ENCODE data around the gene DEPDC1B. TPM values are rescaled to one million over a fixed set of nuclear protein-coding genes. Genes with fewer than 3 reads are reported as not detected.
"Not testable (repeated sequence)": the region's sequence is repeated elsewhere in the genome, so short reads cannot be mapped to it uniquely, and the experiment has no call there.

Gene DEPDC1B
- total RNA-seq, 2 donors from 2014 or later = 40.4 to 40.8 TPM

DNA sequence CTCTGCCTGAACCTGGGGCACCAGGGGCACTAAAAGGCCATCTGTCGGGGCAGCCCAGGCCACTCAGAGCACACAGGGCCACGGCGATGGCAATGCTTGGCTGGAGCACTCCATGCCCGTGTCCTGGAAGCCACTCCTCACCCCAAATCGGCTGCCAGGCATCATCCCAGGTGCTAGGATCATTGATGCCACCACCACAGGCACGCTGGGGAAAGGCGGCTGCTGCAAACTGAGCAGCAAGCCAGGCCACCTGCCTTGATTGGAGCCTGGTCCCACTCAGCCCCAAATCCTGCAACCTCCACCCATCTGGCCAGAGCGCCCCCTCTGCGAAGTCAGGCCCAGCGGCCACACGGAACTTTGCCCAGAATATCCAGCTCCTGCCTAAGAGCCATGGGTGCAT lies 67.8 kb downstream of the DEPDC1B start:
- Mint-ChIP-seq H3K9me3 (no peaks in the 10 kb centered on the region), H3K36me3 (peaks cover 6 to 26% of the 10 kb centered on the region in 2 donors), H3K27ac (no peak overlapping the region)
- ATAC-seq = no peak
- DNase-seq (ENCODE audit: low spot score in 2 of 2) = no peak

GRCh38 chr5:60630836-60631235 lies 69.1 kb downstream of the DEPDC1B start:
- H3K36me3 Mint-ChIP-seq = peaks cover 6 to 19% of the 10 kb centered on the region in 2 donors
- H3K9me3 Mint-ChIP-seq = no peaks in the 10 kb centered on the region
- no peak for DNase-seq (ENCODE audit: low spot score in 2 of 2)
- H3K27ac Mint-ChIP-seq = no peak overlapping the region
- ATAC-seq = no peak

DNA sequence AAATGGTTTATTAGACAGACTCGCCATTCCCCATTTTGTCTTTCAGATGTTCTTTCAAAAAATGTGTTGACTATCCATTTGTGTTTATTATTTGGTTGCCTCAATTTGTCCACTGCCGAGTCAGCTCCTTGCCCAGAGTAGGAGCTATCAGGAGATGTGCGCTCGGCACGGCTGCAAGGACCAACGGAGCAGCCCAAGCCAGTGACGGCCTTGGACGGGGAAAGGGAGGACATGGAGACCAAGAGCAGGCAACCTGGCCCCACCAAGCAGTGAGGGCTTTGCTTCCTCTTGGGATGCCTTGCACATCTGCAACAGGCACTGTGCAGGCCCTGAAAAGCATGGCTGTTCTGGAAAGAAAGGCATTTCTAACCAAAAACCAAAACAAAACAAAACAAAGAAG lies 69.8 kb downstream of the DEPDC1B start:
- Mint-ChIP-seq H3K27ac (no peak overlapping the region), H3K36me3 (peaks cover 6 to 17% of the 10 kb centered on the region in 2 donors), H3K9me3 (no peaks in the 10 kb centered on the region)
- no peak for DNase-seq (ENCODE audit: low spot score in 2 of 2)
- no peak for ATAC-seq

DNA sequence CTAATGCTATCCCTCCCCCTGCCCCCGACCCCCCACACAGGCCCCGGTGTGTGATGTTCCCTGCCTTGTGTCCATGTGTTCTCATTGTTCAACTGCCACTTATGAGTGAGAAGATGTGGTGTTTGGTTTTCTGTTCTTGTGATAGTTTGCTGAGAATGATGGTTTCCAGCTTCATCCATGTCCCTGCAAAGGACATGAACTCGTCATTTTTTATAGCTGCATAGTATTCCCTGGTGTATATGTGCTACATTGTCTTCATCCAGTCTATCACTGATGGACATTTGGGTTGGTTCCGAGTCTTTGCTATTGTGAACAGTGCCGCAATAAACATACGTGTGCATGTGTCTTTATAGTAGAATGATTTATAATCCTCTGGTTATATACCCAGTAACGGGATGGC lies 75.1 kb downstream of the DEPDC1B start:
- not testable (repeated sequence) for ATAC-seq; H3K36me3 Mint-ChIP-seq; H3K27ac Mint-ChIP-seq; H3K9me3 Mint-ChIP-seq; DNase-seq (ENCODE audit: low spot score in 2 of 2)

- H3K36me3 Mint-ChIP-seq; DNase-seq (ENCODE audit: low spot score in 2 of 2); ATAC-seq; H3K27ac Mint-ChIP-seq; H3K9me3 Mint-ChIP-seq: not testable (repeated sequence)
Measured at GRCh38 chr5:60620752-60621151, 79.2 kb downstream of the DEPDC1B start.

DNA sequence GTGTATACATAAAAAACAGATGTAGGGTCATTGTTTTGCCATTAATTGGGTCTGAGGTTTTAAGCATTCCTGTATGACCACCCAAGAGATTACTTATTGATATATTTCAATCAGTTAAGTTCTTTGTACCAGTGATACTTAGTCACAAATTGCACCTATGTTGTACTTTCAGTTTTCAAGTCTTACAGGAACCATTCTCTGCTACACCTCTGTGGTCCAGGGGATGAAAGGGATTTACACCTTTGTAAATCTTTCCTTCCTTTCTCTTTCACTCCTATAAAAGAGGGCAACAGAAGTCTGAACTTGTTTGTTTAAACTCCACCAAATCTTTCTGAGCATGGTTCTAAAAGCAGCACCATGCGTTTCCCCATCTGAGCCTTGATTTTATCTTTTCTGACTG lies 86.1 kb downstream of the DEPDC1B start:
- ATAC-seq (peak in 1 of 2 donors; percentile 77), DNase-seq (ENCODE audit: low spot score in 2 of 2) (no peak)
- Mint-ChIP-seq H3K9me3 (peaks cover 0 to 5% of the 10 kb centered on the region in 2 donors), H3K36me3 (peaks cover 4 to 6% of the 10 kb centered on the region in 2 donors), H3K27ac (no peak overlapping the region)

DNA sequence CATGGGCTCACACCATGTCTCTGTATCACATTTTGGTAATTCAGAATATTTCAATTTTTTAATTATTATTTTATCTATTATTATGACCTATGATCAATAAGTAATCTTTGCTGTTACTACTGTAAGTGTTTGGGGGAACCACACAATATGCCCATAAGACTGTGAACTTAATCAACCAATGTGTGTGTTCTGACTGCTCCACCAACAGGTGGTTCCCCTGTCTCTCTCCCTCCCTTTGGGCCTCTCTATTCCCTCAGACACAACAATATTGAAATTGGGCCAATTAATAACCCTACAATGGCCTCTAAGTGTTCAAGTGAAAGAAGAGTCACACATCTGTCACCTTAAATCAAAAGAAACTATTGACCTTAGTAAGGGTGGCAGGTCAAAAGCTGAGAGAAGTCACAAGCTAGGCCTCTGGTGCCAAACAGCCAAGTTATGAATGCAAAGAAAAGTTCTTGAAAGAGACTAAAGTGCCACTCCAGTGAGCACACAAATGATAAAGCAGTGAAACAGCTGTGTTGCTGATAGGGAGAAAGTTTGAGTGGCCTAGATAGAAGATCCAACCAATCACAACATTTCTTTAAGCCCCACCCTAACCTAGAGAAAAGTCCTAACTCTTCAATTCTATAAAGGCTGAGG lies 88.7 kb downstream of the DEPDC1B start:
- no peak for ATAC-seq
- Mint-ChIP-seq H3K27ac (no peak overlapping the region), H3K36me3 (peaks cover 2 to 4% of the 10 kb centered on the region in 2 donors), H3K9me3 (peaks cover 0 to 2% of the 10 kb centered on the region in 2 donors)
- DNase-seq (ENCODE audit: low spot score in 2 of 2) = no peak

DNA sequence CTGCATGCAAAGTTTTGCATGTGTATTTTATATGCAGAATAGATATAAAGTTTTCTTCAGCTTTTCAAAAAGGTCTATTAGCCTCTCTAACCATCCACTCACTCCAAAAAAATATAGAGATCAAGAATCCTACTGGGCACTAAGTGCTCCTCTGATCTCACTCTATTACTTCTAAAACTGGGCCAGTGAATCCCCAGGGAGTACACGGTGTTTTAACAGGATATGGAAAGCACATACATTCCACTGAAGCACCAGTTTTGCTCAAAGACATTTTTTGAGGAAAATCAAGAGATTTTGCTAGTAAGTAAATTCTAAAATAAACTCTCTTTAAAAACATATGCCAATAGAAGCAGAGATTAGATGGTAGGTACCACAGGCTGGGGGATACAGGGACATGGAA lies 95.2 kb downstream of the DEPDC1B start:
- Mint-ChIP-seq H3K36me3 (no peaks in the 10 kb centered on the region), H3K9me3 (no peaks in the 10 kb centered on the region), H3K27ac (no peak overlapping the region)
- no peak for ATAC-seq
- no peak for DNase-seq (ENCODE audit: low spot score in 2 of 2)

- H3K27ac Mint-ChIP-seq = no peak overlapping the region
- no peak for DNase-seq (ENCODE audit: low spot score in 2 of 2)
- ATAC-seq = no peak
- H3K36me3 Mint-ChIP-seq = peaks cover 0 to 5% of the 10 kb centered on the region in 2 donors
- H3K9me3 Mint-ChIP-seq = peaks cover 0 to 3% of the 10 kb centered on the region in 2 donors
Measured at GRCh38 chr5:60598424-60598823, 101.5 kb downstream of the DEPDC1B start.

- H3K27ac Mint-ChIP-seq = no peak overlapping the region
- peaks cover 0 to 3% of the 10 kb centered on the region in 2 donors for H3K9me3 Mint-ChIP-seq
- ATAC-seq (peak in 1 of 2 donors; percentile 83), DNase-seq (ENCODE audit: low spot score in 2 of 2) (peak in 1 of 2 donors; percentile 16)
- H3K36me3 Mint-ChIP-seq = peaks cover 0 to 5% of the 10 kb centered on the region in 2 donors
Measured at GRCh38 chr5:60597572-60598320, 102.2 kb downstream of the DEPDC1B start.

GRCh38 chr5:60594715-60595477 lies 105.1 kb downstream of the DEPDC1B start:
- Mint-ChIP-seq H3K9me3 (peaks cover under 1 to 5% of the 10 kb centered on the region in 2 donors), H3K36me3 (peaks cover 0 to 5% of the 10 kb centered on the region in 2 donors), H3K27ac (no peak overlapping the region)
- ATAC-seq = no peak
- DNase-seq (ENCODE audit: low spot score in 2 of 2) = no peak

- Mint-ChIP-seq H3K27ac (no peak overlapping the region), H3K9me3 (peaks cover 4 to 8% of the 10 kb centered on the region in 2 donors), H3K36me3 (peaks cover 0 to 3% of the 10 kb centered on the region in 2 donors)
- ATAC-seq (no peak), DNase-seq (ENCODE audit: low spot score in 2 of 2) (no peak)
Measured at GRCh38 chr5:60590172-60590571, 109.8 kb downstream of the DEPDC1B start.

DNA sequence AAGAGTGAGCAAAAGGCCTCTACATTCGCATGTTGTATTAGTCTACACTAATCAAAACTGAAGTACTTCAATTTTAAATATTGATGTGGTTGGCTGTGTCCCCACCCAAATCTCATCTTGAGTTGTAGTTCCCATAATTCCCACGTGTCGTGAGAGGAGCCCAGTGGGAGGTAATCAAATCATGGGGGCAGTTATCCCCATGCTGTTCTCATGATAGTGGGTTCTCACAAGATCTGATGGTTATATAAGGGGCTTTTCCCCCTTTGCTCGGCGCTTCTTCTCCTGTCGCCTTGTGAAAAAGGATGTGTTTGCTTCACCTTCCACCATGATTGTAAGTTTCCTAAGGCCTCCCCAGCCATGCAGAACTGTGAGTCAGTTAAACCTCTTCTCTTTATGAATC lies 112.7 kb downstream of the DEPDC1B start:
- ATAC-seq; H3K27ac Mint-ChIP-seq; H3K9me3 Mint-ChIP-seq; DNase-seq (ENCODE audit: low spot score in 2 of 2); H3K36me3 Mint-ChIP-seq: not testable (repeated sequence)

GRCh38 chr5:60586307-60586901 lies 113.6 kb downstream of the DEPDC1B start:
- DNase-seq (ENCODE audit: low spot score in 2 of 2) (no peak), ATAC-seq (no peak)
- Mint-ChIP-seq H3K36me3 (no peaks in the 10 kb centered on the region), H3K27ac (no peak overlapping the region), H3K9me3 (peaks cover 4 to 5% of the 10 kb centered on the region in 2 donors)

DNA sequence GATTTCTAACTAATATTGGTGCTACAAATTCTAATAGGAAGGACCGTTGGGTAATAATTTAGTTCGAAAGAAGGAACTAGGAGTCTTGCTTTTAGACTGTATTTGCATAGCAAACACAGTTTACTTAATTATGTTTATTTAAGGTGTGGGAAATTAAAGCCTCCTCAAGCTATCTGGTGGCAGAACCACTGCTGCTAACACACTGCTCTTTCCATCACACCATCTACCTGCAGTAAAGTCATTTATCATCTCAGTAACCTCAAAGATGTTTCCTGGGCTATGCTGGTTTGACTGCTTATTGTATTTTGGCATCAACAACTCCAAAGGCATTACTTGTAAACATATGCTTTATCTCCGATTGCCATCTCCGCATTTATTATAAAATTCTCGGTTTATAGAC lies 114.3 kb downstream of the DEPDC1B start:
- no peaks in the 10 kb centered on the region for H3K36me3 Mint-ChIP-seq
- peak overlapping the region in 1 of 2 donors; percentile 50 for H3K27ac Mint-ChIP-seq
- ATAC-seq (no peak), DNase-seq (ENCODE audit: low spot score in 2 of 2) (no peak)
- peaks cover 4 to 5% of the 10 kb centered on the region in 2 donors for H3K9me3 Mint-ChIP-seq

DNA sequence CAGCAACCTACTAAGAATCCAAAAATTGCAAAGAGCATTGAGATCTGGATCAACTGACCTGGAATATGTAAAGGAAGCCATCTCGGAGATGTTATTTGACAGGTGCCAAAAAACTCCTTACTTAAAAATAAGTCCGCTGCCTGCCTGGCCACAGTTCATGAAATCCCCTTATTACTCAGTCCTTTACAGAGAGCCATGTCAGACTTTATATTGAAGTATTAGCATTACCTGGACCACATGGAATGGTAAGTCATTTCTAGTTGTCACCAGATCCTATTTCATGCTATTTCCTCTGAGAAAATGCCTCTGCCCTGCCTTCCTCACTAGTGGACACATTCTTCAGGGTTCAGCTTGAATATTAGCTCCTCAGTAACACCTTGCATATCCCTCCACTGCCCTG lies 115.7 kb downstream of the DEPDC1B start:
- ATAC-seq (no peak), DNase-seq (ENCODE audit: low spot score in 2 of 2) (no peak)
- Mint-ChIP-seq H3K27ac (no peak overlapping the region), H3K36me3 (no peaks in the 10 kb centered on the region), H3K9me3 (no peaks in the 10 kb centered on the region)

- DNase-seq (ENCODE audit: low spot score in 2 of 2) (no peak), ATAC-seq (no peak)
- no peaks in the 10 kb centered on the region for H3K9me3 Mint-ChIP-seq
- no peak overlapping the region for H3K27ac Mint-ChIP-seq
- no peaks in the 10 kb centered on the region for H3K36me3 Mint-ChIP-seq
Measured at GRCh38 chr5:60583616-60584015, 116.3 kb downstream of the DEPDC1B start.
